ENCODE measurements around the gene GRIA2. TPM values are rescaled to one million over a fixed set of nuclear protein-coding genes. Genes with fewer than 3 reads are reported as not detected.
A peak's percentile ranks its signal among the peaks of the same experiment; 100 is the strongest.
"Not testable (repeated sequence)": the region's sequence is repeated elsewhere in the genome, so short reads cannot be mapped to it uniquely, and the experiment has no call there.

The GRIA2 gene
- not detected for total RNA-seq

DNA sequence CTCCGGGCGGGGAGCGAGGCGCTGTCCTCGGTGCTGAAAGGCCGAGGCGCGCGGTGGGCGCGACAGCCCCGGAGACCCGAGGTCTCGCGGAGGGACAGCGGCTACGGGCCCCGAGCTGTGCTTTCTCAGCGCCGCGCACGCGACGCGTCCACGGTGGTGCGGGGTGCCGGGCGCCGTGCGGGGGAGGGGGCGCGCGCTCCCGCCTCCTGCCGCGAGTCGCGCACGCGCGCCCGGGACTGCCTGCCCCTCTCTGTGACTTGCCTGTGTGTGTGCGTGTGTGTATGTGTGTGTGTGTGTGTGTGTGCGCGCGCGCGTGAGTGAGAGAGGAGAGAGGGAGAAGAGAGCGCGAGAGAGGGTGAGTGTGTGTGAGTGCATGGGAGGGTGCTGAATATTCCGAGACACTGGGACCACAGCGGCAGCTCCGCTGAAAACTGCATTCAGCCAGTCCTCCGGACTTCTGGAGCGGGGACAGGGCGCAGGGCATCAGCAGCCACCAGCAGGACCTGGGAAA lies at the start of gene GRIA2:
Gene GRIA2 (plus strand): TSS at position 358 of the 511 bp plus-strand sequence. CDS start 315 bp downstream, outside the sequence.
- Histone ChIP-seq H3K27me3 (peaks cover 0 to 7% of the 10 kb centered on the region in 2 donors), H3K36me3 (no peaks in the 10 kb centered on the region), H3K9me3 (peaks cover 0 to 5% (median 0%) of the 10 kb centered on the region in 4 donors), H3K4me3 (peak within 1 kb of the TSS in 2 of 4 donors; percentile 16 to 27), H3K4me1 (no peaks in the 10 kb centered on the region), H3K27ac (no peak within 1 kb of the TSS)
- TF ChIP-seq, protein P1, sequence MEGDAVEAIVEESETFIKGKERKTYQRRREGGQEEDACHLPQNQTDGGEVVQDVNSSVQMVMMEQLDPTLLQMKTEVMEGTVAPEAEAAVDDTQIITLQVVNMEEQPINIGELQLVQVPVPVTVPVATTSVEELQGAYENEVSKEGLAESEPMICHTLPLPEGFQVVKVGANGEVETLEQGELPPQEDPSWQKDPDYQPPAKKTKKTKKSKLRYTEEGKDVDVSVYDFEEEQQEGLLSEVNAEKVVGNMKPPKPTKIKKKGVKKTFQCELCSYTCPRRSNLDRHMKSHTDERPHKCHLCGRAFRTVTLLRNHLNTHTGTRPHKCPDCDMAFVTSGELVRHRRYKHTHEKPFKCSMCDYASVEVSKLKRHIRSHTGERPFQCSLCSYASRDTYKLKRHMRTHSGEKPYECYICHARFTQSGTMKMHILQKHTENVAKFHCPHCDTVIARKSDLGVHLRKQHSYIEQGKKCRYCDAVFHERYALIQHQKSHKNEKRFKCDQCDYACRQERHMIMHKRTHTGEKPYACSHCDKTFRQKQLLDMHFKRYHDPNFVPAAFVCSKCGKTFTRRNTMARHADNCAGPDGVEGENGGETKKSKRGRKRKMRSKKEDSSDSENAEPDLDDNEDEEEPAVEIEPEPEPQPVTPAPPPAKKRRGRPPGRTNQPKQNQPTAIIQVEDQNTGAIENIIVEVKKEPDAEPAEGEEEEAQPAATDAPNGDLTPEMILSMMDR (IDR thresholded peaks at IDR 0.05) = no peak
- TF ChIP-seq POLR2A (IDR thresholded peaks at IDR 0.05) = no peak
- peak in 1 of 3 donors; percentile 41 for DNase-seq

- no peaks in the 10 kb centered on the region for H3K9me3 ChIP-seq
- H3K4me1 ChIP-seq = no peaks in the 10 kb centered on the region
- no peak overlapping the region for H3K27ac ChIP-seq
- no peak for DNase-seq
- TF ChIP-seq POLR2A (IDR thresholded peaks at IDR 0.05) = no peak
- TF ChIP-seq, protein P1 (IDR thresholded peaks at IDR 0.05) = no peak
- no peaks in the 10 kb centered on the region for H3K36me3 ChIP-seq
- H3K27me3 ChIP-seq = no peaks in the 10 kb centered on the region
- H3K4me3 ChIP-seq = no peak overlapping the region
Measured at GRCh38 chr4:157172011-157172410, 48.5 kb upstream of the GRIA2 start.

- H3K4me1 ChIP-seq, H3K36me3 ChIP-seq, H3K9me3 ChIP-seq, H3K27me3 ChIP-seq, H3K27ac ChIP-seq, H3K4me3 ChIP-seq, DNase-seq: not testable (repeated sequence)
Measured at GRCh38 chr4:157180268-157180667, 40.3 kb upstream of the GRIA2 start.

- Histone ChIP-seq H3K9me3 (no peaks in the 10 kb centered on the region), H3K4me3 (no peak overlapping the region), H3K4me1 (no peaks in the 10 kb centered on the region), H3K27me3 (no peaks in the 10 kb centered on the region), H3K36me3 (no peaks in the 10 kb centered on the region), H3K27ac (no peak overlapping the region)
- DNase-seq = no peak
- TF ChIP-seq POLR2A (IDR thresholded peaks at IDR 0.05) = no peak
- TF ChIP-seq, protein P1 (IDR thresholded peaks at IDR 0.05) = no peak
Measured at GRCh38 chr4:157184300-157184699, 36.2 kb upstream of the GRIA2 start.

DNA sequence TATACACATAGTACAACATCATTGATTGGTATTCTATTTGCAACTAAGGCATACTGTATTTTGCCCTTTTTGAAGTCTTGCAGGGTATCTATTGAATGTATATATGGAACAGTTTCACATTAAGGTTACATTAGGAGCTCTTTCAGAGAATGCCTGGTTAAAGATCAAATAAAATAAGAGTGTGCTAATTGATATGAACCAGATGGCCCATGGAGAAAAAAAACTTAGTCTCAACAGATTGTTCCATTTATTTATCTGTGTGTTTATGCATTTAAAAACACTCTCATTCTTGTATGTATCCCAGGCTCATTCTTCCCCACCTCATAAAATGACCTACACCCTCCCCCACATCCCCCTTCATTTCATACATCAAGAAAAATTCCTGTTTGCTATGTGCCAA lies 35.2 kb upstream of the GRIA2 start:
- no peaks in the 10 kb centered on the region for H3K9me3 ChIP-seq
- no peaks in the 10 kb centered on the region for H3K27me3 ChIP-seq
- TF ChIP-seq POLR2A (IDR thresholded peaks at IDR 0.05) = no peak
- TF ChIP-seq, protein P1 (IDR thresholded peaks at IDR 0.05) = no peak

GRCh38 chr4:157195374-157195773 lies 25.2 kb upstream of the GRIA2 start:
- no peaks in the 10 kb centered on the region for H3K27me3 ChIP-seq
- H3K4me1 ChIP-seq = no peaks in the 10 kb centered on the region
- H3K27ac ChIP-seq = no peak overlapping the region
- no peak for DNase-seq
- H3K36me3 ChIP-seq = no peaks in the 10 kb centered on the region
- TF ChIP-seq, protein P1 (IDR thresholded peaks at IDR 0.05) = no peak
- TF ChIP-seq POLR2A (IDR thresholded peaks at IDR 0.05) = no peak
- no peak overlapping the region for H3K4me3 ChIP-seq
- no peaks in the 10 kb centered on the region for H3K9me3 ChIP-seq

More for the DNA sequence above, 35.2 kb upstream of the GRIA2 start:
- DNase-seq = no peak
- Histone ChIP-seq H3K4me1 (no peaks in the 10 kb centered on the region), H3K27ac (no peak overlapping the region), H3K36me3 (no peaks in the 10 kb centered on the region), H3K4me3 (no peak overlapping the region)
